Measurements from ENCODE around the gene PRKCA. TPM values are rescaled to one million over a fixed set of nuclear protein-coding genes. Genes with fewer than 3 reads are reported as not detected.

PRKCA gene
- total and polyA plus RNA-seq, 2 experiments from 2014 or later, result 6.4 to 35.4 TPM

DNA sequence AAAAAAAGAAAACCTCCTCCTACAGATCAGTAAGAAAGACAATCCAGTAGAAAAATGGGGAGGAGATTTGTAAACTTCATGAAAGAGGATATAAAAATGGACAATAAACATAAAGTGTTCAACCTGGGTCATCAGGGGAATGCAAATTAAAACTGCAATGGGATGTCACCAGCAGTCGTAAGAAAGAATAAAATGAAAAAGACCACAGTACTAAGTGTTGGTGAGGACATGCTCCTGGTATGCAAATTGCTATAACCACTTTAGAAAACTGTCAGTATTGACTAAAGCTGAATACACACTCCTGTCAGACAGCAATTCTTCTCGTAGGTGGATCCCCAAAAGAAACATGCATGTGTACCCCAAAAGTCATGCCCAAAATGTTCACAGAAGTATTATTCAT is 267.2 kb downstream of the PRKCA start:
- Mint-ChIP-seq H3K27me3 (ENCODE audit: insufficient read depth, low read depth, poor library complexity) (peaks cover 7% of the 10 kb centered on the region), H3K36me3 (ENCODE audit: low read depth) (peaks cover 5% of the 10 kb centered on the region; the same call in 2 of the 3 replicates), H3K9me3 (no peaks in the 10 kb centered on the region; the same call in 2 of the 3 replicates), H3K27ac (no peak overlapping the region), H3K4me1 (peaks cover 28% of the 10 kb centered on the region), H3K4me3 (no peak overlapping the region)
- H4K20me1 ChIP-seq (replicated peaks; ENCODE audit: insufficient read depth), result no peaks in the 10 kb centered on the region
- no peaks in the 10 kb centered on the region for H3K79me2 ChIP-seq (replicated peaks; ENCODE audit: insufficient read depth)
- no peaks in the 10 kb centered on the region for H3K36me3 ChIP-seq (ENCODE audit: insufficient read depth)
- H3K4me2 ChIP-seq, result no peak overlapping the region
- H2AFZ ChIP-seq, result no peak overlapping the region
- peaks cover 23% of the 10 kb centered on the region for H3K4me1 ChIP-seq (ENCODE audit: insufficient read depth)
- no peak for DNase-seq (ENCODE audit: low spot score)
- no peak overlapping the region for H3K4me3 ChIP-seq
- no peaks in the 10 kb centered on the region for H3K27me3 ChIP-seq (ENCODE audit: insufficient read depth)
- H3K9me2 ChIP-seq (ENCODE audit: insufficient read depth), result no peaks in the 10 kb centered on the region
- H3F3A ChIP-seq (replicated peaks; ENCODE audit: low read depth), result peaks cover 4% of the 10 kb centered on the region
- TF ChIP-seq, protein P1, sequence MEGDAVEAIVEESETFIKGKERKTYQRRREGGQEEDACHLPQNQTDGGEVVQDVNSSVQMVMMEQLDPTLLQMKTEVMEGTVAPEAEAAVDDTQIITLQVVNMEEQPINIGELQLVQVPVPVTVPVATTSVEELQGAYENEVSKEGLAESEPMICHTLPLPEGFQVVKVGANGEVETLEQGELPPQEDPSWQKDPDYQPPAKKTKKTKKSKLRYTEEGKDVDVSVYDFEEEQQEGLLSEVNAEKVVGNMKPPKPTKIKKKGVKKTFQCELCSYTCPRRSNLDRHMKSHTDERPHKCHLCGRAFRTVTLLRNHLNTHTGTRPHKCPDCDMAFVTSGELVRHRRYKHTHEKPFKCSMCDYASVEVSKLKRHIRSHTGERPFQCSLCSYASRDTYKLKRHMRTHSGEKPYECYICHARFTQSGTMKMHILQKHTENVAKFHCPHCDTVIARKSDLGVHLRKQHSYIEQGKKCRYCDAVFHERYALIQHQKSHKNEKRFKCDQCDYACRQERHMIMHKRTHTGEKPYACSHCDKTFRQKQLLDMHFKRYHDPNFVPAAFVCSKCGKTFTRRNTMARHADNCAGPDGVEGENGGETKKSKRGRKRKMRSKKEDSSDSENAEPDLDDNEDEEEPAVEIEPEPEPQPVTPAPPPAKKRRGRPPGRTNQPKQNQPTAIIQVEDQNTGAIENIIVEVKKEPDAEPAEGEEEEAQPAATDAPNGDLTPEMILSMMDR (conservative IDR thresholded peaks at IDR 0.05; ENCODE audit: low read depth in 2 of 2), result no peak
- no peak for TF ChIP-seq ZNF114 (CRISPR knock-in tag; IDR thresholded peaks at IDR 0.05)
- TF ChIP-seq ZNF331 (CRISPR knock-in tag; IDR thresholded peaks at IDR 0.05; ENCODE audit: low read depth), result no peak
- TF ChIP-seq ETS1 (IDR thresholded peaks at IDR 0.05), result no peak
- TF ChIP-seq POLR2AphosphoS5 (IDR thresholded peaks at IDR 0.05; ENCODE audit: low read depth), result no peak
- TF ChIP-seq NANOG (IDR thresholded peaks at IDR 0.05; ENCODE audit: borderline replicate concordance), result no peak
- TF ChIP-seq STAT1 (IDR thresholded peaks at IDR 0.05; ENCODE audit: unreplicated experiment), result no peak
- no peak for TF ChIP-seq CREB1 (CRISPR knock-in tag; IDR thresholded peaks at IDR 0.05; ENCODE audit: low read depth)
- TF ChIP-seq JUNB (IDR thresholded peaks at IDR 0.05; ENCODE audit: unreplicated experiment), result no peak
- TF ChIP-seq EZH2 (IDR thresholded peaks at IDR 0.05; ENCODE audit: low read depth, unreplicated experiment), result no peak
- TF ChIP-seq ZNF462 (CRISPR knock-in tag; IDR thresholded peaks at IDR 0.05), result no peak
- TF ChIP-seq EZH2phosphoT487 (IDR thresholded peaks at IDR 0.05; ENCODE audit: unreplicated experiment), result no peak
- no peak for TF ChIP-seq REST (IDR thresholded peaks at IDR 0.05; ENCODE audit: unreplicated experiment)
- ATAC-seq, result no peak
- no peak overlapping the region for H3K27ac ChIP-seq (ENCODE audit: low read depth)
